NCI-H446 (cell line): ENCODE measurements around the gene TEX51.

Experiments
- DNase-seq, 2 experiments: peaks; one replicate each; lab custom pipeline; 2025; lab: John Stamatoyannopoulos, UW

The TEX51 gene

DNA sequence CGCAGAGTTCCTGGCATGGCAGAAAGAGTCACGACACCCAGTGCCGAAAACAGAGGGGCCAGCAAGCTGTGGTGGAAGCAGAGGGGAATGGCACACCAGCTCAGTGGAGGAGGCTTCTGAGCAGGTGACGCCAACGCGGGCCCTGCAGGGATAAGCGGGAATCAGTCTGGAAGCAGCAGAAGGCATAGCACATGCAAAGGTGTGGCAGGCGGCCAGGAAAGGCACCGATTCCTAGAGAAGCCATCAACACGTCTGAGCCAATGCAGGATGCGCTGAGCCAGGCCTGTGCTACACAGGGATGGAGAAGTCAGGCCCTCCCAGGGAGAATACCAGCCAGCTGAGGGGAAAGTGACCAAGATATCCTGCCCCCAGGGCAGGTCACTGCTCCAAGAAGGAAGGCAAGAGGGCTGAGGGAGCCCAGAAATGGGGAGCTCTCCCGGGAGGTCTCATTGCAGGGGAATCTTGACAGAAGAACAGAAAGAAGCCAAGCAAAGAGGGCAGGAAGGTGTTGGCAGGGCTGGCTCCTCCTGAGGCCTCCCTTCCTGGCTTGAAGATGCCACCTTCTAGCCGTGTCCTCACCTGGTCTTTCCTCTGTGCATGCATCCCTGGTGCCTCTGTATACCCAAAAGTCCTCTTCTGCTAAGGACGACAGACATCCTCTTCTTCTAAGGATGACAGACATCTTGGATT is 16.3 kb downstream of the TEX51 start:
- no peak for DNase-seq

DNA sequence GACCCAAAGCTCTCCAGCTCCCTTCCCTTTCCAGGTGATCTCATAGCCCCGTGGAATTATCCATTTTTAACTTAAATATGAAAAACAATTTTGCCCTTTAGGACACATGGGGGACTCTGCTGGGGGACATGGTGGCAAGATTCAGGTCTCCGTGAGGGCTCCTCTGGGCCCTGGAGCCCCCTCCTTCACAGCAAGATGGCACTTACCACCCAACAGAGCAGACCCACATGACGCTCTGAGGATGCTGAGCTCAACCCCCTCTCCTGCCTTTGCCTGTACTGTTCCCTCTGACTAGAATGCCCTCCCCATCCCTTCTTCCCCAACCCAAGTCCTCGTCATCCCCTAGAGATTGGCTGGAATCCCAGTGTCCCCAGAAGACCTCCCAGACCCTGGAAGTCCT is 17.2 kb downstream of the TEX51 start:
- no peak for DNase-seq

DNA sequence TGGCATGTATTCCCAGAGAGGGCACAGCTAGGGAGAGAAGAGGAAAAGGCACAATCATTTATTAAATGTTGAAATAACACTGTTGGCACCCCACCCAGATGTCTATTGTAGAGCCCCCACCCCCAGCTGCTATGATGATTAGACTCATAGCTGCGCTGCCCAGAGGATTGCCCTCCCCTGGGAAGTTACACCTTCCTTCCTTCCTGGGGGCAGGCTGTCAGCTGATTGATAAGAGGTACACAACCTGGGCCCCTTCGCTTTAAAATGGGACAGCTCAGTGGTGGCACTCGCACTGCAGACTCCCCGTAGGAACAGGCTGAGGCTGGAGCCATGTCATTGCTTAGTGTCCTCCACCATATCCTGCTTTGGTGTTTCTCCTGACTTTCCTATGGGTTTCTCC is 18.1 kb downstream of the TEX51 start:
- no peak for DNase-seq

DNA sequence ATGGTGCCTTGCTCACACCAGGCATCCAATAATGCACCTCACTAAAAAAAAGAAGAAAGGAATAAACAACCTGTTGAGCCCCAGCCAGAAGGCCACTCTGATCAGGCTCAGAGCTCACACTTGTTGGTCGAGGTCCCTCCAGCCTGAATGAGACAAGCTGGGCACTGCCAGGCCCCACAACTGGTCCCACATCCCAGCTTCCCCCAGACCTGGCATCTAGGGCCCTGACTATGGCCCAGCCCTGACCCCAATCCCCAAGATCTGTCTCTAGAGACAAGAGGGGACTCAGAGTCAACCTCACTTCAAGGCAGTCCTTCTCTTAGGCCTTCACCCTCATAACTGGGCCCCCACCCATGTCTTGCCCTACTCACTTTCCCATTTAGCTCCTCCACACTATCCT is 22.4 kb downstream of the TEX51 start:
- no peak for DNase-seq

DNA sequence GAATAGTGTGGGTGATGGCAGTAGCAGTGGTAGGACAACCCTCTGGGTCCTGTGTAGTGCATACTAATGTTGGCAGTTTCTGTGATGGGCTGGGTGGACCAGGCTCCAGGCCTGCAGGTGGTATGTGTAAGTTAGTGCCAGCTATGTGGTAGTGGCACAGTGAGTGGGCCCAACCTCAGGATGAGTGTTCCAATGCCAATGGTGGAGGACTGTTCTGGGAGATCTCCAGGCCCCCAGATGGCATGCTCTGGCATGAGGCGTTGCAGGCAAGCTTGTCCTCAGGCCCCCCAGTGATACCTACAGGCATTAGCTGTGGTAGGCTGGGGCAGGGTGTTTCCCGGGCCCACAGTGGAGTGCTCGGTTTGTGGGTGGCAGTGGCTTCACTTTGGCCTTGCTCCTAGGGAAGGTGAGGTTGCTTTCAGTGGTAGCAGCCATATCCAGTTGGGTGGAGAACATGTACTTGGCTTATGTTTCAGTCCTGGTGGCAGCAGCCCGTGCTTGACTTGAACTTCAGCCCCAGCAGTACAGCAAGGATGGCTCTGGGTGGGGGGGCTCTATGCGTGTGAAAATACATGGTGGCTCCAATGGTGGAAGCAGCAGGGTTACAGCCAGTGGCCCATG is 32.4 kb downstream of the TEX51 start:
- DNase-seq = no peak

DNA sequence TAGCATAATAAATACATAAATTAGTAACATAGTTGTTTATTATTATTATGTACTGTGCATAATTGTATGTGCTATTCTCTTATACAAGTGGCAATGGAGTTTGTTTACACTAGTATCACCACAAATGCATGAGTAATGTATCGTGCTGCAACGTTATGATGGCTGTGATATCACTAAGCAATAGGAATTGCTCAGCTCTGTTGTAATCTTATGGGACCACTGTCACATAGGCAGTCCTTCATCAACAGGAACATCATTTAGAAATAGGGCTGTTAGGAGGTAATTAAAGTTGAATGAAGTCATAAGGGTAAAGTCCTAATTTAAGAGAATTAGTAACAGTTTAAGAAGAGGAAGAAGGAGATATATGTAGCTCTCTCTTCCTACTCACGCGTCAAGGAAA is 33.8 kb downstream of the TEX51 start:
- DNase-seq = no peak

DNA sequence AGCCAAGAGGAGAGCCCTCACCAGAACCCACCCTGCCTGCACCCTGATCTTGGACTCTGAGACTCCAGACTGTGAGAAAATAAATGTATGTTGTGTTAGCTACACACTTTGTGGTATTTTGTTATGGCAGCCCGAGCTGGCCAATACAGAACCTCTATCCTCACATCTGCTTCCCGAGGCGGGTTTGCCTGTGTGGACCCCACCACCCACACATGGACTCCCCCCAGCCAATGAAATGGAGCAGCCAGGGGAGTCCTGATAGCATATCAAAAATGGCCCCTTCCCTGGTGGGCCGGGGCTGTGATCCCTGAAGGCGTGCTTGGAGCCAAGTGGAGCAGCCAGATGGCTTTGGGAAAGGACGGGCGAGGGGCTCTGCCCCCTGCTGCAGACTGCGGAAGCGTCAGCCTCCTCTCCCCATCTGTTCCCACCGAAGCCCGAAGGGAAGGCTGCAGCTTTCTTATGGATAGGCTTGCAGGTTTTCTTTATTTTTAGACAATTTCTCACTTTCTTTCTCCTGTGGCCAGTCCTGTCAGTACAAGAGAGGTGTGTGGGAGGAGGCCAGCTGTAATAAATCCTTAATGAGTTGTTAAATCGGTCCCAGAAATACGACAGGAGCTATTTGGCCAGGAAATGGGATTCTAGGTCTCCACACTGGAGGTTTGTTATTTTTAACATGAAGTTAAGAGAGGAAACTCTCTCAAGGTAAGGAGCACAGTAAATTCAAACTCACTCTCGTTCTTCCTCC is 34.4 kb downstream of the TEX51 start:
- no peak for DNase-seq

DNA sequence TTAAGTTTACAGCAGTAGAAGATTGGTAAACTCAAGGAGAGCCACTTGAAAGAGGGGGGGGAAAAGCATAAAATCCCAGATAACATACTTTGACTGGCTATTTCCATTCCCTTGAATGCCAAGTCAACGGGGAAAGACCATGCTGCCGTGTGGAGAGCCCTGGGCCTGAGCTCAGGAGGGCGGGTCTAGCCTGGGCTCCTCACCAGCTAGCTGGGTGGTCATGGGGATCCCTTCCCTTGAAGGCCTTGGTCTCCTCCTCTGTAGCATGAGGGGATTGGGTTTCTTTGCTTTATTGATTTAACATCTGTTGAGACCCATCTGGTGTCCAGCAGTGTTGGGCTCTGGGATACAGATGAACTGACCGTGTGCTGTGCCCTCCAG is 35.0 kb downstream of the TEX51 start:
- no peak for DNase-seq

DNA sequence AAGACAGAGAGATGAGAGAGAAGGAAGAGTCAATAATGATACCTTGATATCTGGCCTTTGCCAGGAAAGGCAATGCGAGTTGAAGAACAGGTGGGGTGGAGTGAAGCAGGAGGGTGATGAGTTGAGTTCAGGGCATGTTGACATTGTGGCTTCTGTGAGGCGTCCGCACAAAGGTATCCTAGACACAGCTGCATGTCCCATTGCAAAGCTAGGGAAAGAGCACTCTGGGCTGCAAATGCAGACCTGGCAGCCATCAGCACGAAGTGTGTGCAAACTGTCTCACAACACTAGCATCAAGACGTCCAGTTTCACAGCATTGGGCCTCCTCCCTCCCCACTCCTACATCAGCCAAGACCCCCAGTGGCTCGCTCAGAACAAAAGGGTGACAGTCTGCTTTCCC is 36.1 kb downstream of the TEX51 start:
- DNase-seq = no peak

DNA sequence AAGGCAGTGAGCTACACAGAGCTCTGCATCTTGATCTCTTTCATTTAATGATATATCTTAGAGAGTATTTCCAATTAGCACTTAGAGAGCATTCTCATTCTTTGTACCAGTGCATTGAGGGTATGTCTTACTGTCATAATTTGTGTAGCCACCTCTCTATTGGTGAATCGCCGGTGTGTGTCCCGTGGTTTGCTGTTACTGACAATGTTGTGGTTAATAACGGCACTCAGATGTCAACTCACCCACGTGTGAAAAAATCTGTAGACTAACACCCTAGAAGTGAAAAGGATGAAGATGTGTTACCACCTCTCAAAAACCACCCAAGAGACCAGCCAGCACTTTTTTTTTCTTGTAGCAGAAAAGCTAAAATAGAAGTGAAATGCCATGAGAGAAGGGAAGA is 37.1 kb downstream of the TEX51 start:
- DNase-seq = no peak

DNA sequence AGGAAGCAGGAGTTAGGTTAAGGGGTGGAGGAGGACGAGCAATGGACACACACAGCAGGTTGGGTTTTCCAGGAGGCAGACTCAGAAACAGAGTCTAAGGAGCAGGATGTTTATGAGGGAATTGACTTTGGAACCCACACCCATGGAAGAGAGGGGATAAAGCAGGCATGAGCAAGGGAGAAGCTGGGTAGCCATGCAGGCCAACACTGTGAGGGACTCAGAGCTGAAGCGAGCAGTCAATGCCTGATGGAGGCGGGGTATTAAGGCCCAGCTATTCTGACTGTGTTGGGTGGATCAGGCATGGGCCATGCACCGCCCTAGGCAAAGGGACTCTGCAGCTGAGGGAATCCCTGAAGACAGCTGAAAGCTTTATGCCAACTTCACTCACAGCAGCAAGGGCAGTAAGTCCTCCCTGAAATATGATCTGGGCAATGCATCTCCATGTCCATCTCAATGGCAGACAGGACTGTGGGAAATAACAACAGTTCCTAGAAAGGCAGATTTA is 37.6 kb downstream of the TEX51 start:
- DNase-seq = no peak

DNA sequence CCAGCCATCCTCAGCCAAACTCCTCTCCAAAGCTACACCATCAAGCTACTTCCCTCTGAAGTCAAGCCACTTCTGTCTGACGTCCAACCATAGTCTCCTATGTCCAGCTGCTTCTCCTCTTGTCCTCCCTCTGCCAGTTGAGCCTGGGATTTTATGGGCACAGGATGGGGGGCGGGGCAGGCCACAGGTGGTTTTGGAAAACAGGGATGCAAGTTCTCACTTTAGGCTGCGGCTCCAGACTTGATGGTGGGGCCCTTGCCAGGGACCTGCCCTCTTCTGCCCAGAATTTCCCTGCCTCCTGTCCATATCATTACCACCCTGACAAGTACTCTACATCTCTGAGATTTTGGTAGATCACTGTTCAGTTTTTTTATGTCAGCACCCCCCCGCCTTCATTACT is 41.6 kb downstream of the TEX51 start:
- no peak for DNase-seq

DNA sequence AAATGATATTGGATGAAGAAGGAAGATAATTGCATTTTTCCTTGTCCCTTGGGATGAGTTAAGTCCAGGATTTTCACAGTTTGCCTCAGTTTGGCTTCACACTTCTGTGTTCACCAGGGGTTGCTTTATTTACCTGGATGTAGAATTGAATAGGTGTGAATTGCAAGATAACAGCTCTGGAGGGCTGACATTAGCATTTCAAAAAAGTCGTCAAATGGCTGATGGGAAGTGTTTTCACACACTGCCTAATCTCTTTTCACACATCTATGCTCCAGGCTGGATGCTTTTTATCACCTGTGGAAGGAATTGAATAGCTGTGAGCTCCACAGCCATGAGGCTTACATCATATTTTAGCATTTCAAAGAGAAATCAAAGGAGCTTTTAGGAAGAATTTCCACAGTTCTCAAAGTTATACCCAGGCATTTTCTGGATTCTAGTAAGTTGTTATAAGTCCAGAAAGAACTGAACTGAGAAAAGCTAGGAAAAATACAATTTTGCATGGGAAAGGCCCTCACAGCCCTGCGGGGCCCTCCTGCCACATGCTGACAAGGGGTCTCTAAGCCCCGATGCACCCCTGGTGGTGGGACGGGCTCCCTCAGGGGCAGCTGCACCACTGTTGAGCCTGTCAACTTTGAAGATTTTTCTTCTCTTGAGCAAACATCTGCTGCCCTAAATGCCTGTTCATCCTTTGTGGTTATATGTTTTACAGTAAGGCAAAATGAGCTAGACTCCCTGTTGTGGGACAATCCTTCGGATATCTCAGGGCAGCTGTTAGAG is 43.9 kb downstream of the TEX51 start:
- no peak for DNase-seq

DNA sequence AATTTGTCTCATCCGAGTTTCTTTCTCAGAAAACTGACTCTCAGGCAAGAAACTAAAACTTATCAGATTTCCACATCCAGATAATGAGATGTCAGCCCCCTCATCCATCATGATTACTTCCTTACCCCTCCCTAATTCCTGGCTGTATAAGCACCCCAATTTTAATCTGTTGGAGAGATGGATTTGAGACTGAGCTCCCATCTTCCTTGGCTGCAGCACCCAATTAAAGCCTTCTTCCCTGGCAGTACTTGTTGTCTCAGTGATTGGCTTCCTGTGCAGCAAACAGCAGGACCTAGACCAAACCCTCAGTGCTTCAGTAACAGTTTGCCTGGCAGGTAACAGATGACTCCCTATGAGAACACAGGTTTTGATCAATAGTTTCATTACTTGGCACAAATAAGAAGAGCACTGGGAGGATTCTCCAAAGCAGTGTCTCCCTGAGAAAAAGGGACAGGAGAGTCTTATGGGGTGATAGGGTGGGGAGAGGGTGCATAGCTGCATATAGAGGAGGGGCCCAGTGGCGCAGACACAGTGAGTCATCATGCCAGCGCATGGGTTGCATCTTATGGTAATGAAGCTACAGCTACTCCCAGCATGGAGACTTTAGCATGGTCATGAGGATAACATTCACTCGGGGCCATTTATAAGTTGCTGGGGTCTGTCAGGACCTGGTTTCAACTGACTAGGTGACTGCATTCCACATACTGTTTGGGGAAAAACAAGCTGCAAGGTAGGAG is 45.1 kb downstream of the TEX51 start:
- no peak for DNase-seq

DNA sequence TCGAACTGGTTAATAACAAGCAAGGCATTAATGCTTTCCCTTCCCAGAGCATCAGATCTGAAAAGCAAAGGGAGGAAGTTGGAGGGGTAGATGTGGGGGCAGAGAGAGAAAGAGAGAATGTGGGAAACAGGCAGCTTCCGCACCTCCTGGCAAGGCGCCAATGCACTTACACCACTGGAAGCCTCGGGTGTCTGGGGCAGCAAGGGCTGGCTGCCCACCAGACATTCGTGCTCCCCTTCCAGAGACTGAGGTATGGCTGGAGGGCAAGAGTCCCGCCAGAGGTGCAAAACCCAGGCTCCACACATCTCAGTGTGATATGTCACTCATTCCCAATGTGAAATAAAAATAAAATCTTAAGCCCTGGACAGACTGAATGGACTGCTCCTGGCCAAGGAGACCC is 46.4 kb downstream of the TEX51 start:
- DNase-seq = peak in 1 of 2 experiments; percentile 3

DNA sequence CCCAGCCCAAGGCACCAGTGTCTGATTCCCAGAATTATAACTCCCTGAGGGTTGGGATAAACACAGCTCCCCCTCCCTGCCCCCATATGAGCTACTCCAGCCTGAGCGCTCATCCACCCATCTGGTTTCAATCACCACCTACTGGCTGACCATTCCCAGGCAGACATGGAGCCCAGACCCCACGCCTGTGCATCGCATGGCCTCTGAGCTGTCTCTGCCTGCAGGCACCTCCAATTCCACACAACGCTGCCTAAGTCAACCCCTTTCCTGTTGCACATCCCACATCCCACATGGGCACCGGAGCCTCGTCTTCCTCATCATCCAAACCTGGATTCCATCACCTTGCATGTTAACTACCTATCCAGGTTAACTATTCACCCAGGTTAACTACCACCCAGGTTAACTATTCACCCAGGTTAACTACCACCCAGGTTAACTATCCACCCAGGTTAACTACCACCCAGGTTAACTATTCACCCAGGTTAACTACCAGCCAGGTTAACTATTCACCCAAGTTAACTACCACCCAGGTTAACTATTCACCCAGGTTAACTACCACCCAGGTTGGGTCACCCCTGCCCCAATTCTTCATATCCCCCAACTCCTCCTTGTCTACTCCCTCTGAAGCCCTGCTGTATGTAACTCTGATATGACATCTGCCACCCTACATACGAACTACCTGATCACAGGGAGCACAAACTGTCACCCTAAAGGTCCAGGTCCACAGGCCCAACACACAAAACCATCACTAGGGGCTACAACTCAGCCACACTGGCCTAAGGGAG is 47.8 kb downstream of the TEX51 start:
- DNase-seq = no peak

DNA sequence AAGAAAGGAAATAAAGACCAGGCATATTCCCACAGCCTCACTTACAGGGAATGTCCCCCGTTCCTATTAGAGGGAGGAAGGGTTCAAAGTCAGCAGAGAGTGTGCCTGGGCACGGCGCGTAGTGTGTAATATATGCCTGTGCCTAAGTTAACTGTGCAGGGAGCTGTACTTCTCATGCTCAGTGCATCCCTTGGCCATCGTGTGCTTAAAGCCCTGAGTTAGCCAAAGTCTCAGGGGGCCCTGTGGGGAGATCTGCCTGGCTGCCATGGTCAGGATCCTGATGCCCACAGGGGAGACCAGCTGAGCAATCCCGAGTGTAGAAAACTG is 48.4 kb downstream of the TEX51 start:
- DNase-seq = no peak

DNA sequence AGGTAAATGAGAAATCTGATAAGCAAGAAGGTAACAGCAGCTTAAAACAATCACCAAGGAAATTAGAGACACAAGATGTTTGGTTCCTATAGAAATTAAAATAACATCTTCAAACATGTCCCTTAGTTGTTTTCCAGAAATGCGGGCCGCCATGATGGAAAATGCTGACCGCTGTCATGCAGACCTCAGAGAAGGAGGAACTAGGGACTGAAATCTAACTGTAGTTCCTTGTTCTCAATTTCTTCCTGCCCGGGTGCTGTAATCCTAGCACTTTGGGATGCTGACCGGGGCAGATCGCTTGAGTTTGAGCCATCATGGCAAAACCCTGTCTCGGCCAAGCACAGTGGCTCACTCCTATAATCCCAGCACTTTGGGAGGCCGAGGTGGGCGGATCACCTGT is 51.1 kb downstream of the TEX51 start:
- no peak for DNase-seq

DNA sequence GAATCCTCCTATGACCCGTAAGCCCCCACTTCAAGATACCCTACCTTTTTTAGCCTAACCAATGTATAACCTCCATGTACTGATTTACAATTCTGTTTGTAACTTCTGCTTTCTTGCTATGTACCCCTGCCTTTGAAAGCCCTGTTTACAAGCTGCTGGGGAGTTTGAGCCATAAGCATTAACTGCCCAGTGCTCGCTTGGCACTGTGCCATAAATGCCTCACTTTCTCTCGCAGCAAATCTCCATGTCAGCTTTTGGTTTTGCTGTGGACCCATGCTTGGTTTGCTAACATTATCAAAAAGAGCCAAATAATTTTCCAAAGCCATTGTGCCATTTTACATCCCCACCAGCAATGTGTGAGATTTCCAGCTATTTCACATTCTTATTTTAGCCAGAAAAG is 51.8 kb downstream of the TEX51 start:
- DNase-seq = no peak
